Thyroid gland (tissue), 4 donors: ENCODE results near the gene IER3. TPM values are rescaled to one million over a fixed set of nuclear protein-coding genes. Genes with fewer than 3 reads are reported as not detected.

Experiments used
- DNase-seq, 2 donors: peaks; one replicate each; pipeline ENCODE4 v3.0.0-alpha.2; 2019
- H3K27ac ChIP-seq, 3 donors: fragments of 200-600 bp; sonication (generic); 1 replicate in 2 of 3; 2 replicates in 1 of 3; pipeline ENCODE4 v1.5.1; 2016 to 2019; ENCODE audit warnings: mild to moderate bottlenecking in 1 of 3, moderate library complexity in 1 of 3
- H3K27me3 ChIP-seq: fragments of 200-600 bp; sonication (generic); one replicate; pipeline ENCODE4 v1.5.1; 2019
- H3K36me3 ChIP-seq, 2 donors: fragments of 200-600 bp; sonication (generic); one replicate each; pipeline ENCODE4 v1.5.1; 2016 to 2019
- H3K4me1 ChIP-seq, 2 donors: fragments of 200-600 bp; sonication (generic); one replicate each; pipeline ENCODE4 v1.5.1; 2017 to 2019
- H3K4me3 ChIP-seq, 3 donors: fragments of 200-600 bp; sonication (generic); replicated peaks in 1 of 3; 1 replicate in 2 of 3; 2 replicates in 1 of 3; pipeline ENCODE4 v1.5.1; 2016; ENCODE audit warnings: mild to moderate bottlenecking in 1 of 3
- H3K9me3 ChIP-seq: fragments of 200-600 bp; sonication (generic); one replicate; pipeline ENCODE4 v1.5.1; 2017
- POLR2A ChIP-seq, 2 donors: fragments of 450-650 bp; IDR thresholded peaks; one replicate each; pipeline ENCODE4 v1.6.1; 2017; ENCODE audit warnings: antibody characterized with exemption in 2 of 2, mild to moderate bottlenecking in 2 of 2, moderate library complexity in 1 of 2
- WGBS, 2 donors: methylation state at CpG; one replicate each; pipeline ENCODE4 v1.1.5; 2017; 5-methylcytosine and 5-hydroxymethylcytosine counted together
- intact Hi-C: fragments of 100-400 bp; cut with DNase I; formaldehyde crosslinking; loops from one replicate; pipeline ENCODE4 v1.15.1; 2023
- total RNA-seq, 4 donors: library from RNA; depleted of rRNA; stranded (reverse); fragments of >200 nt; gene quantifications; one replicate each; pipeline ENCODE4 v1.2.3, GENCODE V29; 2016
- TF ChIP-seq, protein P1 (sequence below), 6 experiments: fragments of 200-600 bp in 3 of 6; fragments of 450-650 bp in 3 of 6; sonication (generic) in 3 of 6; IDR thresholded peaks; one replicate each; pipeline ENCODE4 v1.5.1; 2016 to 2019; ENCODE audit warnings: antibody characterized with exemption in 6 of 6, mild to moderate bottlenecking in 2 of 6, inconsistent platforms in 1 of 6, moderate library complexity in 1 of 6

The IER3 gene
- total RNA-seq, 4 donors from 2014 or later: 9.3 to 19.1 (median 13.6) TPM

GRCh38 chr6:30721198-30722024 is 22.9 kb downstream of the IER3 start:
- H3K4me3 ChIP-seq: peak overlapping the region; percentile 27 to 87 (median 62)
- no peaks in the 10 kb centered on the region for H3K27me3 ChIP-seq
- 3 to 6% methylated on average over 22 to 33 of the region's 71 CpGs for WGBS, 2 donors
- peak; percentile 92 to 93 for DNase-seq
- intact Hi-C loops: loop anchor here (2.0 kb wide), 1 partner anchor 43 kb away; no protein-coding TSS in a partner anchor
- H3K9me3 ChIP-seq: no peaks in the 10 kb centered on the region
- peaks cover 32 to 34% of the 10 kb centered on the region in 2 donors for H3K36me3 ChIP-seq
- H3K27ac ChIP-seq: peak overlapping the region; percentile 89 to 96 (median 95)
- peaks cover 19 to 41% of the 10 kb centered on the region in 2 donors for H3K4me1 ChIP-seq
- TF ChIP-seq, protein P1, sequence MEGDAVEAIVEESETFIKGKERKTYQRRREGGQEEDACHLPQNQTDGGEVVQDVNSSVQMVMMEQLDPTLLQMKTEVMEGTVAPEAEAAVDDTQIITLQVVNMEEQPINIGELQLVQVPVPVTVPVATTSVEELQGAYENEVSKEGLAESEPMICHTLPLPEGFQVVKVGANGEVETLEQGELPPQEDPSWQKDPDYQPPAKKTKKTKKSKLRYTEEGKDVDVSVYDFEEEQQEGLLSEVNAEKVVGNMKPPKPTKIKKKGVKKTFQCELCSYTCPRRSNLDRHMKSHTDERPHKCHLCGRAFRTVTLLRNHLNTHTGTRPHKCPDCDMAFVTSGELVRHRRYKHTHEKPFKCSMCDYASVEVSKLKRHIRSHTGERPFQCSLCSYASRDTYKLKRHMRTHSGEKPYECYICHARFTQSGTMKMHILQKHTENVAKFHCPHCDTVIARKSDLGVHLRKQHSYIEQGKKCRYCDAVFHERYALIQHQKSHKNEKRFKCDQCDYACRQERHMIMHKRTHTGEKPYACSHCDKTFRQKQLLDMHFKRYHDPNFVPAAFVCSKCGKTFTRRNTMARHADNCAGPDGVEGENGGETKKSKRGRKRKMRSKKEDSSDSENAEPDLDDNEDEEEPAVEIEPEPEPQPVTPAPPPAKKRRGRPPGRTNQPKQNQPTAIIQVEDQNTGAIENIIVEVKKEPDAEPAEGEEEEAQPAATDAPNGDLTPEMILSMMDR (IDR thresholded peaks at IDR 0.05): peak in 3 of 6 experiments; percentile 50 to 58 (median 56)
- TF ChIP-seq POLR2A (IDR thresholded peaks at IDR 0.05): peak in 1 of 2 donors; percentile 68

DNA sequence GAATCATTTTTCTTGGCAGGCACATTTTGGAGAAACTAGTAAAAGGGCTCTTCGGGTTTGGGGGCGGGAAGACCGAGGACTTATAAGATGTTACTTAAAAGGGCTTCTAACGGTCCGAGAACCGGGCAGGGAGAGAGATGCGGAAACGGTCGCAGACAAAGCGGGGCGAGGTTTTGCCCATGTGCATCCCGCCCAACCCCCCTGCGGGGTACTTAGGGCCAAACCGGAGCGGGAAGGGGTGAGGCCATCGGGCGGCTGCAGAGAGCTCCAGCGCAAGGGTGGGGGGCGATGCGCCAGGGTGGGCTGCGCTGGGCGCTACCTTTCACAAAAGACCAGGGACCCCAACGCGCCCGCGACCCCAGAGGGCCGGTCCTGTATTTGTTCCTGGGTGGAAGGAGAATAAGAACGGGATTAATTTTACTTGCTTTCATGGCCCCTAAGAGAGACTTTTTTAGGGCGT is 23.6 kb downstream of the IER3 start:
- DNase-seq: peak; percentile 81 to 83
- WGBS, 2 donors: 0% methylated on average over 22 to 29 of the region's 29 CpGs
- Histone ChIP-seq H3K4me3 (peak overlapping the region; percentile 27 to 87 (median 62)), H3K9me3 (no peaks in the 10 kb centered on the region), H3K27ac (peak overlapping the region; percentile 89 to 96 (median 95)), H3K27me3 (no peaks in the 10 kb centered on the region), H3K36me3 (peaks cover 31 to 32% of the 10 kb centered on the region in 2 donors), H3K4me1 (peaks cover 23 to 48% of the 10 kb centered on the region in 2 donors)
- TF ChIP-seq, protein P1 (IDR thresholded peaks at IDR 0.05): no peak
- TF ChIP-seq POLR2A (IDR thresholded peaks at IDR 0.05): no peak
- intact Hi-C loops: no loop called here

- peak; percentile 57 to 95 for TF ChIP-seq POLR2A (IDR thresholded peaks at IDR 0.05)
- TF ChIP-seq, protein P1 (IDR thresholded peaks at IDR 0.05): peak in 3 of 6 experiments; percentile 2 to 26 (median 9)
- DNase-seq: peak; percentile 98
- intact Hi-C loops: no loop called here
- H3K36me3 ChIP-seq: peaks cover 24 to 27% of the 10 kb centered on the region in 2 donors
- H3K27me3 ChIP-seq: no peaks in the 10 kb centered on the region
- no peaks in the 10 kb centered on the region for H3K9me3 ChIP-seq
- H3K4me3 ChIP-seq: peak within 1 kb of the TSS; percentile 27 to 87 (median 62)
- H3K4me1 ChIP-seq: peaks cover 23 to 49% of the 10 kb centered on the region in 2 donors
- H3K27ac ChIP-seq: peak within 1 kb of the TSS; percentile 89 to 96 (median 95)
- 0 to 1% methylated on average over 36 to 38 of the region's 38 CpGs for WGBS, 2 donors
These were observed 24.3 kb downstream of the IER3 start, which contains the start of gene TUBB for GRCh38 chr6:30719791-30720737. TUBB (plus strand) TSS chr6:30720352; CDS start chr6:30720507, 155 bp downstream.

DNA sequence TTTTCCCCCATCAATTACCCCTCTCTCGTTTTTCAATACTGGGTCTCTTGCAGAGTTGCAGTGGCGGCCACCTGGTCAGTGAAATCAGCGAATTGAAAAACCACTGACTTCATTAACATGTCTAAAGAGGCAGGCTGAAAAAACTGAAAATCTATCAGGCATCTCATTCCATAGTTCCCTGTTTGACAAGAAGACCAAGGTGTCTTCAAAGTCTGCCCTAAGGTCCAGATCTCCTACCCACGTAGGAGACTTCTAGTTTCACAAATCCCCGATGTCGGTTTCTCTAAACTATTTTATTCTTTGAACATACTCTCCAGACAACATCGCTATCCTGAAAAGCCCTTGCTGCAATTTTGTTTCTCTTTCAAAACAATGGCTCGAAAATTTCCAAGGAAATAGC is 25.0 kb downstream of the IER3 start:
- peaks cover 23 to 49% of the 10 kb centered on the region in 2 donors for H3K4me1 ChIP-seq
- H3K27ac ChIP-seq: peak overlapping the region; percentile 70 to 96 (median 75)
- H3K4me3 ChIP-seq: peak overlapping the region in 2 of 3 donors; percentile 7 to 87
- DNase-seq: no peak
- no peaks in the 10 kb centered on the region for H3K27me3 ChIP-seq
- TF ChIP-seq POLR2A (IDR thresholded peaks at IDR 0.05): no peak
- TF ChIP-seq, protein P1 (IDR thresholded peaks at IDR 0.05): no peak
- intact Hi-C loops: no loop called here
- no peaks in the 10 kb centered on the region for H3K9me3 ChIP-seq
- 17 to 19% methylated on average over 8 of the region's 8 CpGs for WGBS, 2 donors
- H3K36me3 ChIP-seq: peaks cover 17 to 23% of the 10 kb centered on the region in 2 donors
